Large intestine (tissue), 12 donors: ENCODE results near the gene MGAT4B. TPM values are rescaled to one million over a fixed set of nuclear protein-coding genes. Genes with fewer than 3 reads are reported as not detected.
A peak's percentile ranks its signal among the peaks of the same experiment; 100 is the strongest.

Experiments used
- DNase-seq, 2 donors: peaks; one replicate each; pipeline versions ENCODE4 v3.0.0 to v3.0.0-alpha.2; 2013
- H3K27ac ChIP-seq: one replicate; pipeline ENCODE4 v1.5.1; 2013; ENCODE audit warnings: low read length
- H3K27me3 ChIP-seq: 2 replicates; pipeline ENCODE4 v1.6.1; 2013; ENCODE audit warnings: low read length; ENCODE audit not compliant: control insufficient read depth, insufficient read depth
- H3K36me3 ChIP-seq: 2 replicates; pipeline ENCODE4 v1.6.1; 2013; ENCODE audit warnings: low read length; ENCODE audit not compliant: control insufficient read depth, insufficient read depth
- H3K4me1 ChIP-seq: one replicate; pipeline ENCODE4 v1.6.1; 2013; ENCODE audit warnings: low read length; ENCODE audit not compliant: control insufficient read depth, insufficient read depth
- H3K4me3 ChIP-seq: one replicate; pipeline ENCODE4 v1.5.1; 2013; ENCODE audit warnings: low read length
- H3K9me3 ChIP-seq: one replicate; pipeline ENCODE4 v1.6.1; 2013; ENCODE audit warnings: mild to moderate bottlenecking, low read depth, low read length, moderate library complexity; ENCODE audit not compliant: control insufficient read depth
- WGBS: methylation state at CpG from one replicate; pipeline ENCODE4 v1.1.5; 2013; ENCODE audit warnings: low lambda C conversion rate; ENCODE audit not compliant: insufficient coverage; 5-methylcytosine and 5-hydroxymethylcytosine counted together
- long read RNA-seq, 11 donors: transcript quantifications; one replicate each; lab custom pipeline, GENCODE V29; 2026
- polyA plus RNA-seq: library from polyadenylated mRNA; unstranded; fragments of 120-200 nt; gene quantifications from one replicate; pipeline ENCODE4 v1.2.1, GENCODE V29; 2013

Gene MGAT4B
- 185 TPM for polyA plus RNA-seq
- long read RNA-seq, donor 1, transcript MGAT4B-201 (15 exons, 2,446 nt), result major isoform, 21 of 24 reads
- long read RNA-seq, donor 1, partial matches to known transcripts, result 0 of 24 reads
- long read RNA-seq, donor 1, other reads (novel, unspliced or antisense), result 0 of 24 reads
- long read RNA-seq, donor 2, transcript MGAT4B-201 (15 exons, 2,446 nt), result major isoform, 32 of 61 reads
- long read RNA-seq, donor 2, partial matches to known transcripts, result 27 of 61 reads
- long read RNA-seq, donor 2, other reads (novel, unspliced or antisense), result 0 of 61 reads
- long read RNA-seq, donor 3, transcript MGAT4B-201 (15 exons, 2,446 nt), result major isoform, 31 of 254 reads
- long read RNA-seq, donor 3, partial matches to known transcripts, result 126 of 254 reads
- long read RNA-seq, donor 3, other reads (novel, unspliced or antisense), result 93 of 254 reads
- long read RNA-seq, donor 4, partial matches to known transcripts, result 0 of 1 reads
- long read RNA-seq, donor 4, other reads (novel, unspliced or antisense), result 0 of 1 reads
- long read RNA-seq, donor 5, transcript MGAT4B-201 (15 exons, 2,446 nt), result major isoform, 12 of 12 reads
- long read RNA-seq, donor 5, partial matches to known transcripts, result 0 of 12 reads
- long read RNA-seq, donor 5, other reads (novel, unspliced or antisense), result 0 of 12 reads
- long read RNA-seq, donor 6, transcript MGAT4B-201 (15 exons, 2,446 nt), result major isoform, 32 of 60 reads
- long read RNA-seq, donor 6, partial matches to known transcripts, result 27 of 60 reads
- long read RNA-seq, donor 6, other reads (novel, unspliced or antisense), result 0 of 60 reads
- long read RNA-seq, donor 7, transcript MGAT4B-201 (15 exons, 2,446 nt), result major isoform, 14 of 14 reads
- long read RNA-seq, donor 7, partial matches to known transcripts, result 0 of 14 reads
- long read RNA-seq, donor 7, other reads (novel, unspliced or antisense), result 0 of 14 reads
- long read RNA-seq, donor 8, transcript MGAT4B-201 (15 exons, 2,446 nt), result major isoform, 22 of 23 reads
- long read RNA-seq, donor 8, partial matches to known transcripts, result 0 of 23 reads
- long read RNA-seq, donor 8, other reads (novel, unspliced or antisense), result 0 of 23 reads
- long read RNA-seq, donor 9, transcript MGAT4B-201 (15 exons, 2,446 nt), result major isoform, 34 of 34 reads
- long read RNA-seq, donor 9, partial matches to known transcripts, result 0 of 34 reads
- long read RNA-seq, donor 9, other reads (novel, unspliced or antisense), result 0 of 34 reads
- long read RNA-seq, donor 10, transcript MGAT4B-201 (15 exons, 2,446 nt), result major isoform, 31 of 36 reads
- long read RNA-seq, donor 10, partial matches to known transcripts, result 0 of 36 reads
- long read RNA-seq, donor 10, other reads (novel, unspliced or antisense), result 5 of 36 reads
- long read RNA-seq, donor 11, transcript MGAT4B-201 (15 exons, 2,446 nt), result major isoform, 13 of 71 reads
- long read RNA-seq, donor 11, partial matches to known transcripts, result 57 of 71 reads
- long read RNA-seq, donor 11, other reads (novel, unspliced or antisense), result 0 of 71 reads

- H3K36me3 ChIP-seq, result peaks cover 7% of the 10 kb centered on the region
- H3K27me3 ChIP-seq, result no peaks in the 10 kb centered on the region
- peak within 1 kb of the TSS; percentile 92 for H3K27ac ChIP-seq
- no CpG with 5 or more reads among the region's 108 CpGs for WGBS
- peaks cover 35% of the 10 kb centered on the region for H3K4me1 ChIP-seq
- H3K4me3 ChIP-seq, result peak within 1 kb of the TSS; percentile 67
- peak; percentile 76 to 93 for DNase-seq
- H3K9me3 ChIP-seq, result no peaks in the 10 kb centered on the region
Observed at GRCh38 chr5:179806250-179807048, at the start of gene MGAT4B. TSS of gene MGAT4B (minus strand) at chr5:179806866. CDS start at chr5:179806583, 283 bp downstream.

GRCh38 chr5:179854356-179854755 lies 47.7 kb upstream of the MGAT4B start:
- Histone ChIP-seq H3K4me1 (peaks cover 2% of the 10 kb centered on the region), H3K9me3 (no peaks in the 10 kb centered on the region), H3K36me3 (peaks cover 34% of the 10 kb centered on the region), H3K27ac (no peak overlapping the region), H3K27me3 (no peaks in the 10 kb centered on the region), H3K4me3 (no peak overlapping the region)
- 97% methylated on average over 4 of the region's 8 CpGs for WGBS
- no peak for DNase-seq

- DNase-seq, result no peak
- peaks cover 42% of the 10 kb centered on the region for H3K36me3 ChIP-seq
Observed at GRCh38 chr5:179852993-179853547, 46.4 kb upstream of the MGAT4B start.

GRCh38 chr5:179841621-179842020 lies 35.0 kb upstream of the MGAT4B start:
- Histone ChIP-seq H3K27me3 (no peaks in the 10 kb centered on the region), H3K27ac (no peak overlapping the region), H3K36me3 (peaks cover 68% of the 10 kb centered on the region), H3K4me1 (no peaks in the 10 kb centered on the region), H3K9me3 (peaks cover 2% of the 10 kb centered on the region), H3K4me3 (no peak overlapping the region)
- no peak for DNase-seq
- WGBS, result no CpG with 5 or more reads among the region's 9 CpGs

More at GRCh38 chr5:179852993-179853547, 46.4 kb upstream of the MGAT4B start:
- Histone ChIP-seq H3K9me3 (no peaks in the 10 kb centered on the region), H3K27me3 (no peaks in the 10 kb centered on the region), H3K4me3 (no peak overlapping the region), H3K4me1 (peaks cover 2% of the 10 kb centered on the region), H3K27ac (no peak overlapping the region)
- 80% methylated on average over 1 of the region's 8 CpGs for WGBS

GRCh38 chr5:179840766-179841165 lies 34.1 kb upstream of the MGAT4B start:
- WGBS, result no CpG with 5 or more reads among the region's 17 CpGs
- no peak overlapping the region for H3K4me3 ChIP-seq
- peaks cover 5% of the 10 kb centered on the region for H3K9me3 ChIP-seq
- H3K27ac ChIP-seq, result no peak overlapping the region
- H3K27me3 ChIP-seq, result no peaks in the 10 kb centered on the region
- no peaks in the 10 kb centered on the region for H3K4me1 ChIP-seq
- DNase-seq, result no peak
- peaks cover 72% of the 10 kb centered on the region for H3K36me3 ChIP-seq

- no peak overlapping the region for H3K4me3 ChIP-seq
- DNase-seq, result no peak
- no CpG with 5 or more reads among the region's 11 CpGs for WGBS
Observed at GRCh38 chr5:179840321-179840720, 33.7 kb upstream of the MGAT4B start.

GRCh38 chr5:179839328-179840256 lies 32.9 kb upstream of the MGAT4B start:
- H3K4me3 ChIP-seq, result no peak overlapping the region
- H3K9me3 ChIP-seq, result peaks cover 5% of the 10 kb centered on the region
- no CpG with 5 or more reads among the region's 16 CpGs for WGBS
- H3K27ac ChIP-seq, result no peak overlapping the region
- no peaks in the 10 kb centered on the region for H3K27me3 ChIP-seq
- peaks cover 72% of the 10 kb centered on the region for H3K36me3 ChIP-seq
- H3K4me1 ChIP-seq, result no peaks in the 10 kb centered on the region
- DNase-seq, result no peak

More at GRCh38 chr5:179840321-179840720, 33.7 kb upstream of the MGAT4B start:
- Histone ChIP-seq H3K4me1 (no peaks in the 10 kb centered on the region), H3K27ac (no peak overlapping the region), H3K27me3 (no peaks in the 10 kb centered on the region), H3K9me3 (peaks cover 5% of the 10 kb centered on the region), H3K36me3 (peaks cover 72% of the 10 kb centered on the region)

GRCh38 chr5:179837076-179838011 lies 30.7 kb upstream of the MGAT4B start:
- H3K27ac ChIP-seq, result no peak overlapping the region
- H3K4me1 ChIP-seq, result no peaks in the 10 kb centered on the region
- no peak overlapping the region for H3K4me3 ChIP-seq
- H3K9me3 ChIP-seq, result peaks cover 5% of the 10 kb centered on the region
- peaks cover 78% of the 10 kb centered on the region for H3K36me3 ChIP-seq
- DNase-seq, result peak in 1 of 2 donors; percentile 11
- WGBS, result 67% methylated on average over 1 of the region's 15 CpGs
- H3K27me3 ChIP-seq, result no peaks in the 10 kb centered on the region
